ENCODE measurements around the gene DDAH2.

Gene DDAH2, protein sequence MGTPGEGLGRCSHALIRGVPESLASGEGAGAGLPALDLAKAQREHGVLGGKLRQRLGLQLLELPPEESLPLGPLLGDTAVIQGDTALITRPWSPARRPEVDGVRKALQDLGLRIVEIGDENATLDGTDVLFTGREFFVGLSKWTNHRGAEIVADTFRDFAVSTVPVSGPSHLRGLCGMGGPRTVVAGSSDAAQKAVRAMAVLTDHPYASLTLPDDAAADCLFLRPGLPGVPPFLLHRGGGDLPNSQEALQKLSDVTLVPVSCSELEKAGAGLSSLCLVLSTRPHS

DNA sequence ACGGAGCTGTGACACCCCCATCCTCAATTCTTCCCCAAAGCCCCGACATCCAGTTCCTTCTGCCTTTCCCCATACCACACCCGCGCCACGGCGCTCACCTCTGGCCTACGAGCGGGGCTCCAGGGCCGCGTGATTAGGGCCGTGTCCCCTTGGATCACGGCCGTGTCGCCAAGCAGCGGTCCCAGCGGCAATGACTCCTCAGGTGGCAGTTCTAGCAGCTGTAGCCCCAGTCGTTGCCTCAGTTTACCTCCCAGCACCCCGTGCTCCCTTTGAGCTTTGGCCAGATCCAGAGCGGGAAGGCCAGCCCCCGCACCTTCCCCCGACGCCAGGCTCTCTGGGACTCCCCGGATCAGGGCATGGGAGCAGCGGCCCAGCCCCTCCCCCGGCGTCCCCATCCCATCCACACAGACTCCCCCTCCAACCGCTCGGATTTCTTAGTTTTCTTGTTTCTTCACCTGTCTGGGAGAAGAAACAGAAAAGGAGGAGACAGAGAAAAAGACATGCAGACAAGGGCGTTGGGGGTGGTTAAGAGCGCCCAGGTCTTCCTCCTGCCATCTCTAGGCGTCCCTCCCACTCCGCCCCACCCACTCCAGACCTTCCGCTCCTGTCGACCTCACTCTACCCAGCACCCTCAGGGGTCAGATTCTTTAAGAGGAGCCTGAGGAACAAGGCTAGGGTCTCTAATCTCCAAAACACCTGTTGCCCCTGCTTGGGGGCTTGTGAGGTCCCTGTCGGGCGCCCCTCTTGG lies at the start of gene DDAH2:
Gene DDAH2 (minus strand): TSS at position 533 of the 748 bp plus-strand sequence. CDS start 138 bp downstream, at position 395.
- DNase-seq, result no peak

DNA sequence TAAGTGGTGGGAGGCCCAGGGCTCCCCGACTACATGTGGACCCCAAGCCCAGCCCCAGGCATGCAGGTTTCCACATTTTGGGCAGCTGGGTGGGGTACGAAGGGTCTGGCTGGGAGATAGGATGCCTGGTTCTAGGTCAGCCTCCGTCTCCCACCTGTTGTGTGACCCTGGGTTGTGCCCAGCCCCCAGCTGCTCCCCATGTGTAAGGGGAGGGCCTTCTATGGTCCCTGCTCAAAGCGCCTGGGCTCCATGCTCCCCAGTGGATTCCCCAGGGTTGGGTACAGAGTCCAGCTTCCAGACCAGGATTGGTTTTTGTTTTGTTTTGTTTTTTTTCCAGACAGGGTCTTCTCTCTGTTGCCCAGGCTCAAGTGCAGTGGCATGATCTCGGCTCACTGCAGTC lies 49.1 kb upstream of the DDAH2 start:
- DNase-seq, result no peak

DNA sequence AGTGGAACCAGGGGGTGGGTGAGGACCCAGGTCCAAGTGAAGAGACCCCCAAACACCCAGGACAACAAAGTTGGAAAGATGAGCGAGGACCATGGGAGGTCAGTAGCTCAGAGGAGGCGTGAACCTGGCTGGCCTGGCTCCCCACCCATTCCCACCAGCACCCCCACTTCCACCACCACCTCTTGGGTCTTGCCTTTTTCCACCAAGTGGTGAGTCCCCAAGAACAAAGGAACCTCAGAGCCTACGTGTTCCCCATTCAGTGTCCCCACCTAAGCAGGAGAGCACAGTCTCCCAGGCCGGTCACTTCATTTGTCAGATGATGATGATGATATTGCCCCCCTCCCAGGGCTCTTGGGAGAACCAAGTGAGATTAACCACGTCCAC lies 48.6 kb upstream of the DDAH2 start:
- no peak for DNase-seq

DNA sequence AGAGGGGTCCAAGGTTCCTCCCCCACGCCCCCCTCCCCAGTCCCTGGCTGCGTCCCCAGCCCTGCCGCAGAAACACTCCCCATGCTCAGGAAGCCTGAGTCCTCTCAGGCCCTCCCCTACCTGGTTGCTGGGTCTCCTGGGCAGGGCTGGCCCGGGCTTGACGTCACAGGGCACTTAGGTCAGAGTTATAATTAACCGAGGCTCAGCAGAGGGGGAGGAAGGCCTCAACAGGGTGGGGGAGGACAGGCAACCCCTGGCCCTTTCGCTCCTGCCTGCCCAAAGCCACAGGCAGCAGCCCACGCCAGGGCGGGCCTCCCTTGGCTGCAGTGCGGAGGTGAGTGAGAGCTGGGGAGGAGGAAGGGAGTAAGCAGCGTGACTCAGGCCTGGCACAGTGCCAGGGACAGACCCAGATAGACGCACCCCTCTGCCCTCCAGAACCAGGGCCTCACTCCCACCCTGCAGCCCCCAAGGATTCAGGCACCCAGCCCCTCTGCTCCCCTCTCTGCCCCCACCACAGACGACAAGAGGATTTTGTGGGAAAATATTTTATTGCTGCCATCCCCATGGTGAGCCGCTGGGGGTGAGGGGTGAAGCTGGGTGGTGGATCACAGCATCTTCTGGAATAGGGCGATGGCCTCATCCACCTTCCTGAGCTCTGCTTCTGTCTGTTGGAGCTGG lies 48.0 kb upstream of the DDAH2 start, which contains the start of gene VWA7:
Gene VWA7 (minus strand): TSS at position 340 of the 678 bp plus-strand sequence. CDS start 549 bp downstream, outside the sequence.
- DNase-seq, result no peak

DNA sequence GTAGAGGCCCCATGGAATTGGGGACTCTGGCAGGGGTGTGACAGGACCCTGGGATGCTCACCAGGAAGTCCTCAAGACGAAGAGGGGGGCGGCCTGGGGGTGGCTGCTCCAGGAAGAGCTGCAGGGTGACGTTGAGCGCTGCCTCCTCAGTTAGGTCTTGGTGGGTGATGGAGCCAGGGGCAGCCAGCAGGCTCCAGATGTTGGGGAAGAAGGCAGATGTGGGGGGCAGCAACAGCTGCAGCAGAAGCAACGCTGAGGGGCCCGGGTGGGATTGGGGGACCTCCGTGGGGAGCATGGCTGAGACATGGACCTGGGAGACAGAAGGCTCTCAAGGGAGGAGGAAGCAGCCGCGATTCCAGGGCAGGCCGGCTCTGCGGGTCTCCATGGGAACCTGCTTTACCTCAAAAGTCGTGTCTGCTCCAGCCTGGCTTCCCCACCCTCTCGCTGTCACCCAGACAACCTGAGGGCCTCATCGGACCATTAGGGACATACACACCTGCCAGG lies 47.4 kb upstream of the DDAH2 start:
- DNase-seq, result no peak

DNA sequence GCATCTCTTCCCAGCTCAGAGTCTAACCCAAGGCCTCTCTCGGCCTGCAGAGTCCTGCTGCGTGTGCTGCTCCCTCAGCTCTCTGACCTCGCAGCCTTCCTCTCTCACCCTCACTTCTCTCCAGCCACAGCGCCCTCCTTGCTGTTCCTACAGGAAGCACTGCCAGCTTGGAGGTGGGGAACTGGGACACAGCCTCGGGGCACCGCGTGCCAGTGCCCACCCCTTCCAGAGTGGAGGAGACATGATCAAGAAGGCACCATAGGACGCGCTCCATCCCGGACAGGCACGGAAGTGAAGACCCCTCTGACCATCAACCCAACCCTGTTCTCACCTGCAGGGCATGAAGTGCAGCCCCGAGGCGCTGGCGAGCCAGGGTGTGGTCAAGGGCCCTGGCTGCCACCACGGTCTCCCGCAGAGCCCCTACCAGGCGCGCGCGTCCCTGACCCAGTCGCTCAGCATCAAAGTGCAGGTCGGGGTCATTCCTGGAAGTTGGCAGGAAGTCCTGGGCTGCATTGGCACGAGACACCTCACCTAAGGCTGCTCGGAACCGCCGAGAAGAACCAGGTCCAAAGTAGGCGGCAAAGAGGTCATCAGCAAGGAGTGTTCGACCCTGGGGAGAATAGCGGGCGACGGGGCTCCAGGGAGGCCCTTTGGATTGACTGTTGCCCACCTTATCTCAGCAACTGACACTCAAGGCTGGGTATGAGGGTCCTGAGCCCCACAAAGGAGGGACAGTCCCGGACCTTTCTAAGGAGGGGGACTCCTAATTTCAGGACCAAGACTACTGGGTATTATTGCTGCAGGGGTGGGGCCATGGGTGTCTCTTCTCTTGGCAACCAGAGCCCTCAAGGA lies 46.8 kb upstream of the DDAH2 start:
- DNase-seq, result no peak

DNA sequence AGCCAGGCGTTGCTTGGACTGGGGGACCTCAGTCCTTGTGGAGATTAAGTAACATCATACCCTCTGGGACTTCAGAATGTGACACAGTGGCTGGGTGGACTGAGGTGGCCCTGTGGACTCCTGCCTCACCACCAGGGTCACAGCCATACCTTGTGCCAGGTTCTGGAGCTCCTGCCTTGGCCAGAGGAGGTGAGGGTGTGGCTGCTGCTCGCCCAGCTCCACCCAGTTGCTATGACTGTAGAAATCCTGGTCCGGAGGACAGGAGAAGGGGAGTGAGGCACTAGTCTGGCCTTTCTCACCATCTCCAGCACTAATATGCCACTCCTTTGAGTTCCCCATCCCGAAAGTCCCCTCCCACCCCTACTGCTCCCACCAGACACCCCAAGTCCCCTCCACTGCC lies 46.1 kb upstream of the DDAH2 start:
- DNase-seq, result no peak

DNA sequence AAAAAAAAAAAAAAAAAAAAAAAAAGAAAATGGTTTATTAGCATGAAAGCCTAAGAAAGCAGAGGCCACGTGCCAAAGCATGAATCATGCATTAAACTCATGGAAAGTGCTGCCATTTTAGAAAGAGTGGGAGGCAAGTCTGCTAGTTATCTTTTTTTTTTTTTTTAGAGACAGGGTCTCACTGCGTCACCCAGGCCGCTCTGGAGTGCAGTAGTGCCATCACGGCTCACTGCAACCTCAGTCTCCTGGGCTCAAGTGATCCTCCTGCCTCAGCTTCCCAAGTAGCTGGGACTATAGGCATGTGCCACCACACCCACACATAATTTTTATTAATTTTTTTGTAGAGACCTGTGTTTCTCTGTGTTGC lies 42.9 kb upstream of the DDAH2 start:
- no peak for DNase-seq

DNA sequence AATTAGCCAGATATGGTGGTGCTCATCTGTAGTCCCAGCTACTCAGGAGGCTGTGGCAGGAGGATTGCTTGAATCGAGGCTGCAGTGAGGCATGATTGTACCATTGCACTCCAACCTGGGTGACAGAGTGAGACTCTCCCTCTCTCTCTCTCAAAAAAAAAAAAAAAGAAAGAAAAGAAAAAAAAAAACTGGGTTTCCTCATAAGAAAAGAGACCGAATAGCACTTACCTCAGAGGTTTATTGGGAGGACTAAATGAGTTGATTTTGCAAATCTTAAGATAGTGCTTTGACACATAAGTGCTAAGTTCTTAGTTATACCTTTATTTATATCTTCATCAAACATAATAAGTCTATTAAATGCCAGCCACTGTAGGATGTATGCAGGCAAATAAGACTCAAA lies 41.8 kb upstream of the DDAH2 start:
- DNase-seq, result no peak

DNA sequence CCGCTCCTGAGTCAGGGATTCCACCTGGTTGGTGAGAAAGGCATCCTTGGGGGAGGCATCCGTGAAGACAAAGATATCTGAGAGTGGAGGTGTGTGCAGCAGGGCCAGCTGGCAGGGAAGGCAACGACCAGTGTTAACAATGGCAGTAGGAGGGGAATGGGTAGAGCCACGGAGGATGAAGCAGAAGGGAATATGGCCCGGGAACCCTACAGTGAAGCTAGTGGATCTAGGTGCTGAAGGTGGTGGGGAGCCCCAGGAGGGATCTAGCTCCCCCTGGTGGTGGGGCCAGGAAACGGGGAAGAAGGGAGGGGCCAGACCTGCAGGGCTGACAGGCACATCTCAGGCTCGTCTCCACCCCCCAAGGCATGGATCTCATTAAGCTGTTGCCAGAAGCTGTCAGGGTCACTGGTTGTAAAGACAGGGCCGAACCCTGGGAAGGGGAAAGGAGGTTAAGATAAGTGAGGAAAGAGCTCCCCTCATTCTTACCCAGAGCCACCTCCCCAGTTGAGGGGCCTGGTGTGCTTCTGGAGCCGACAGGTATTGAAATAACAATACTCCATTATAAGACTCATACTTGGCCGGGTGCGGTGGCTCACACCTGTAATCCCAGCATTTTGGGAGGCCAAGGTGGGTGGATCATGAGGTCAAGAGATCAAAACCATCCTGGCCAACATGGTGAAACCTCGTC lies 40.7 kb upstream of the DDAH2 start:
- no peak for DNase-seq

DNA sequence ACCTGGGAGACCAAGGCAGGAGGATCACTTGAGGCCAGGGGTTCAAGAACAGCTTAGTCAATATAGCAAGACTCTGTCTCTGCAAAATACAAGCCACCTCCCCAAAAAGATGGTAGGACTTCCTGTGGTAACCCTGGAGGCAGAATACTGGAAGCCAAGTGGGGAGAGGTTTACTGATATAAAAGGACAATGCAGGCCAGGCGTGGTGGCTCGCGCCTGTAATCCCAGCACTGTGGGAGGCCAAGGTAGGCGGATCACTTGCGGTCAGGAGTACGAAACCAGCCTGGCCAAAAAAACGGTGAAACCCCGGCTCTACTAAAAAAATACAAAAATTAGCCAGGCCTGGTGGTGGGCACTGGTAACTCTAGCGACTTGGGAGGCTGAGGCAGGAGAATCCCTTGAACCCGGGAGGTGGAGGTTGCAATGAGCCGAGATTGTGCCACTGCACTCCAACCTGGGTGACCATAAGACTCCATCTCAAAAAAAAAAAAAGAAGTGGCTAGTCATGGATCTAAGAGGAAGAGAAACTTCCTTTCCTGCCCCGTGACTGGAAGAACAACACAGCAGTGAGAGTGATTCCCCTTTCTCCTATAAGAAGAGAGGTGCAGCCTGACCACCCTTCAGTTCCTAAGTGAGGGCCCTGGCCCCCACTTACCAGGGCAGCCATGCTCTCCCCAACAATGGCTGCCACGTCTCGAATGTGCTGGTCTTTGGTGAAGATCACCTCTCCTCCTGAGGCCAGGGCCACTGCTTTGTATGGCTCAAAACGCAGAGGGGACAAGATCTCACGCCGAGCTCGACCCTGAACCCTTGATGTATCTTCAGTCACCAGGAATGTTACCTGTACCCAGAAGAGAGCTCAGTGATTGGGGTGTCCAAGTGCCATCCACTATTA lies 39.5 kb upstream of the DDAH2 start:
- DNase-seq, result no peak

DNA sequence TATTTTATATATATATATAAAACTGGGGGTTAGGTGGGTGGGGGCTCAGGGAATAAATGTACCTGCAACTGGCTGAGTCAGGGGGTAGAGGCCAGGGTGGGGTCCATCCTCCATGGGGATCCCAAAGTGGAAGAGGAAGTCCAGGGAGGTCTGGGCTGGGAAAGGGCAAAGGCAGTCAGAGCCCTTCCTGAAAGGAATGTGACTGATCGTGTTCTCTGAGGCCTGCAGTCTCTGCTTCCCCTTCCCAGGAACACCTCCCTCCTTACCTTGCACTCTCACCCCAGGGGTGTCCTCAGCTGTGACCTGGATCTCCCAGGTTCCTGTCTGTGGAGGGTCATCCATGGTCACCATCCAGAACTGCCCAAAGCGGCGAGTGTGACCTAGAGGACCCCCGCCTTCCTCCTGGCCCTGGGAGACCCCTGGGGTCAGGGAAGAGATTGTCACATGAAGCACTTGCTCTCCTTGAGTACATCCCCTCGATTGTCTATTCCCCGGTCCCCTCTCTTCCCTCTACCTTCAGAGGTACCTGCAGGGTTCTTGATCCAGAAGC lies 38.1 kb upstream of the DDAH2 start:
- DNase-seq, result no peak

DNA sequence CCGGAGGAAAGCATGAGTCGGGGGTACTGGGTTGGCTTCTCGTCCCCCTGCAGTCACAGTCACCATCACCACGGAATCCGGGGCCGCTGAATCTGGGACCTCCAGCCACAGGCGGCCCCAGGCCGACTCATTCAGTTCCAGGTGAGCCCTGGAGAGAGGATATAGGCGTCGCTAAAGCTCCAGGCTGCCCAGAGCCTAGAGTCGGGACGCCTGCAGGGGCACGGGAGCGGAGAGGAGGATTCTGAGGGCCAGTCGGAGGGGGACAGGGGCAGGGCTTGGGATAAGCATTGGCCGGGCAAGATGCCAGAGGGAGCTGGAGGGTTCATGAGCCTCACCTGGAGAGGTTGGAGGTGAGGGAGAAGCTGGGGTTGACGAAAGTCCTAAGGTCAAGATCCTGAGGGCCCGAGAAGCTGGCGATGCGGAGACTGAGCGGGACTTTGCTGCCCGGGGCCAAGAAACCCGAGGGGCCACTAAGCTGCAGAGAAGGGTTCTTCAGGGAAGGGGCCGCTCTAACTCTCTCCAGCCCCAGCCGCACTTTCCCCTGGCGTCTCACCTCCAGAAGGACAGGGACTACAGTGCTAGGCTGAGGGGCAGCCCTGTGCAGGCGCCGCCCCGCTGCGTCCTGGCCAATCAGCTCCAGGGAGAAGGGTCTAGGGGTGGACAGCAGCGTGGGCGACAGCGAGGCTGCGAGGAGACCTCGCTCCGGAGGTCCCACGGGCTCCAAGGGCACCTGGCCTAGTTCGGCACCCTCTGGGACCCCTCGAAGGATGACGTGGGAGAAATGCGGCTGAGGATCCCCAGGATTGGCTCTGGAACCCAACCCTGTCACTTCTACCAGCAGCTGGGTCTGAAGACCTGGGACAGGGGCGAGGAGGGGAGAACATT lies 37.1 kb upstream of the DDAH2 start:
- DNase-seq, result no peak

DNA sequence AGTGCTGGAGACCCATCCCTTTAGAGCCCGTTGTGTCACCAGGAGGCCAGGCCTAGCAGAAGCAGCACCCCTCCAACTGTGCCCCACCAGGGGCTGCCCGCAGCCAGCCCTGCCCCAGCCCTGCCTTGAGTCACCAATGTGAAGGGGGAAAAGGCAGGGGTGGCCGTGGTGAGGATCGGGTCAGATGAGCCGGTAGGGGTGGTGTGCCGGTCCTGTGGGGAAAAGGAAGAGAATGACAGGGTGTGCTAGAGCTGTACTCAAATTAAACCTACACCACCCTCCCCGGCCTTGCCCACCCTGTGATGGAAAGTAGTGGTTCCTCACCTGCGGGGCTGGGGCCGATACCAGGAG lies 36.4 kb upstream of the DDAH2 start:
- DNase-seq, result no peak

DNA sequence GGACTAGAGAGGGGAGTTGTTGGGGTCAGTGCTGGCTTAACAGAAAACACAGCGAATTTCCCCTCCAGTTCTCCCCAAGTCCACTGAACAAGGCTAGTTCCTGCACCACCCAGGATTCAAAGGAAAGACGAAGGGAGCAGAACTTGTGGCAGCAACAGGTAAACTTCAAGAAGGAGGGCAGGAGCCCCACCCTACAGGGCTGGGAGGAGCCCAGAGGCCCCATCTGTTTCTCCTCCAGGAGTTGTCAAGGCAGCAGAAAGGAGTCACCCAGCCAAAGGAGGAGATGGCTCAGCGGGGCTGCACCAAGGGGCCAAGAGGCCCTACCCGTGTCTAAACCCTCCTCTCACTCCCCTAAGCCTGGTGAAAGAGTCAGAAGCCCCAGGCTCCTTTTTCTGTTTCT lies 35.1 kb upstream of the DDAH2 start:
- DNase-seq, result no peak

DNA sequence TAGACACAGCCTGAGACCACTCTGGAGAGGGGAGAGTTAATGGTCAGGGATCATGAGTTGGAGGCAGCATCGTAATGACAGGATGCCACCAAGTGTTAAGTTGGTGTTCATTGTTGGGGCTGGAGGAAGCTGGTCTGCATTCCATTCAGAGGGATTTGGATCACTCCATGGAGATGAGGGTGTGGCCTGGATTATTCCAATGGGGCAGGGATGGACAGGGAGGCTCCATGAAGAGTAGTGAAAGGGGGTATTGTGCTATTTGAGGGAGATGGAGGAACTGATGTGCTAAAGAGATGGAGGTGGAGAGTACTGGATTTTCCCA lies 34.5 kb upstream of the DDAH2 start:
- no peak for DNase-seq

DNA sequence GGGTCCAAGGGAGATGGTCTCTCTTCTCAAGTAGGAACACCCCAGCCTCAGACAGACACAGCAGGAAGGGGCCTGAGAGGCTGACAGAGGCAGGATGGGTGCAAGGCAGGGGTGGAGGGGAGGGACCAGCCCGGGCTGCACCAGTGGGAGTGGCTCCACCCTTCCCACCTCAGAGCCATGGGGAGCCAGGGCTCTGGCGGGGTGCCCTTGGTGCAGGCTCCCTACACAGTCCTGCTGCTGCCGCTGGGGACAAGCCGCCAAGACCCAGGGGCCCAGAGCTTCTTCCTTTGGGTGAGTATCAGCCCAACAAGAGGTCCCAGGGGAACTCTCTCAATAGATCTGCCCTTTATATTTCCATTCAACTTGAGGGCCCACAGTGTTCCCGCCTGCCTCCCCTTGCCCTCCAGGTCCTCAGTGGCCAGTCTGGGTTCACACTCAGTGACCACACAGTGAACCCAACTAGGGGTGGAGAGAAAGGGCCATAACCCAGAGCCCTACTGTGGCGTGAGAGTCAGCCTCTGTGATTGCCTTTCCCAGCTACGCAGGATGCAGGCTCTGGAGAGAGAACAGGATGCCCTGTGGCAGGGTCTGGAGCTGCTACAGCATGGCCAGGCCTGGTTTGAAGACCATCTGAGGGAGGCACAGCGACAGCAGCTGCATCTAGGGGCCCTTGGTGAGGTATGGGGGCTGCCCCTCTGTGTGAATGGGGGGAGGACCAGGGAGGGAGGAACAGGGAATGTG lies 33.9 kb upstream of the DDAH2 start:
- no peak for DNase-seq

DNA sequence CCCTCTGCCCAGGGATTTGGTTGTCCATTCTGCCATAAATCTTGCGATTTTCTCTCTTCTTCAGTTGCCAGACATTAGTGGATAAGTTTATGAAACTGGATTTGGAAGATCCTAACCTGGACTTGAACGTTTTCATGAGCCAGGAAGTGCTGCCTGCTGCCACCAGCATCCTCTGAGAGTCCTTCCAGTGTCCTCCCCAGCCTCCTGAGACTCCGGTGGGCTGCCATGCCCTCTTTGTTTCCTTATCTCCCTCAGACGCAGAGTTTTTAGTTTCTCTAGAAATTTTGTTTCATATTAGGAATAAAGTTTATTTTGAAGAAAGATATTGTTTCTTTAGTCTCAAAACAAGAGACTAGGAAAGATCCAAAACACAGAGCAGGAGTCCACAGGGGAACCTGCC lies 33.3 kb upstream of the DDAH2 start, which contains the start of gene SAPCD1:
Gene SAPCD1 (plus strand): TSS at position 301 of the 400 bp plus-strand sequence. CDS start 399 bp downstream, outside the sequence.
- no peak for DNase-seq

DNA sequence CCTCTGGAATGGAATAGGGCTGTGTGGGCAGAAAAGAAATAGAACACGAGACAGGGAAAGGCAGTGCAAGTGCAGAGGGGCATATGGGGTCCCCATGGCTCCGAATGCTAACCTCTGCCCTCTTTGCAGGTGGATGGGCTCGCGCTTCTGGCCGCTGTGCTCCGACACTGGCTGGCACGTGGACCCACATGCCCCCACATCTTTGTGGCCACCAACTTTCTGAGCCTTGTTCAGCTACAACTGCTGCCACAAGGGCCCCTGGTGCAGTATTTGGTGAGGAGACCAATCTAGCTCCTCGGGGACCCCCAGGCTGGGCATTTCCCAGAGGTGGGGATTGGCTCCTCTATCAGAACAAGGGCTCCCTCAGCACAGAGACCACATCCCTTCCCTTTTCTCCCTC lies 32.2 kb upstream of the DDAH2 start:
- no peak for DNase-seq
